ENCODE results near the gene ZNF500.
A peak's percentile ranks its signal among the peaks of the same experiment; 100 is the strongest.
"Not testable (repeated sequence)": the region's sequence is repeated elsewhere in the genome, so short reads cannot be mapped to it uniquely, and the experiment has no call there.

ZNF500 gene

DNA sequence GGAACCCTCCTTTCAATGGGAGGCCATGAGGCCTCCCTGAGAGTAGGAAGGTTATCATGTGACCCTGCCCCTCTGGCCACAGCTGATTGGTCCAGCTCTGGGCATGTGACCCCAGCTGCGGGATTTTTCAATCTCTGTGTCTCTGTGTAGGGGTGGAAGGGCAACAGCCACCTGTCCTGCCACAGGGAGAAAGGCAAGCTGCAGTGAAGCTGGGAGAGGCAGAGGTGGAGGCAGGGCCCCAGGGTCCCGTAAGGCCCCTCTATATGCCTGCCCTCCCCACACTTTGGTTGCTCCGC, 21.7 kb downstream of the ZNF500 start:
- DNase-seq (ENCODE audit: low read depth, low spot score): no peak

- no peak for DNase-seq (ENCODE audit: low read depth, low spot score)
Measured at GRCh38 chr16:4744555-4745273, 22.2 kb downstream of the ZNF500 start.

- no peak for DNase-seq (ENCODE audit: low read depth, low spot score)
Measured at GRCh38 chr16:4743226-4743878, 23.6 kb downstream of the ZNF500 start.

- DNase-seq (ENCODE audit: low read depth, low spot score): not testable (repeated sequence)
Measured at GRCh38 chr16:4738370-4738769, 28.6 kb downstream of the ZNF500 start.

- DNase-seq (ENCODE audit: low read depth, low spot score): no peak
Measured at GRCh38 chr16:4737545-4737944, 29.4 kb downstream of the ZNF500 start.

DNA sequence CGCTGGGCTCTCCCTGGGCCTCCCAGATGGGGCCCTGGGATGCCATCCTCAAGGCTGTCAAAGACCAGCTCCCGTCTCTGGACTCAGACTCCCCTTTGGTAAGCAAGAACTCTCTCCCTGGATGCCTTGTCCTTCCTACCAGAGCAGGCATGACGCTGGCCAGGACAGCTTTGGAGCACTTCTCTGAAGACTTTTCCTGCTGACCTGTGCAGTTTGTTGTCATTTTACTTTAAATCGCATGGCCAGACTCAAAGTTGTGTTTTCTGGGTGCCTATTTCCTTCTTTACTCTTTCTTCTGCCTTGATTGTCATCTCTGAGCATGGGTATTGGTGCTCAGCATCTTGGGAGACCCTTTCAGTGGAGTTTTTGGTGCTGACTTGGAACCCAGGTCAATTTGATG, 30.4 kb downstream of the ZNF500 start:
- no peak for DNase-seq (ENCODE audit: low read depth, low spot score)

DNA sequence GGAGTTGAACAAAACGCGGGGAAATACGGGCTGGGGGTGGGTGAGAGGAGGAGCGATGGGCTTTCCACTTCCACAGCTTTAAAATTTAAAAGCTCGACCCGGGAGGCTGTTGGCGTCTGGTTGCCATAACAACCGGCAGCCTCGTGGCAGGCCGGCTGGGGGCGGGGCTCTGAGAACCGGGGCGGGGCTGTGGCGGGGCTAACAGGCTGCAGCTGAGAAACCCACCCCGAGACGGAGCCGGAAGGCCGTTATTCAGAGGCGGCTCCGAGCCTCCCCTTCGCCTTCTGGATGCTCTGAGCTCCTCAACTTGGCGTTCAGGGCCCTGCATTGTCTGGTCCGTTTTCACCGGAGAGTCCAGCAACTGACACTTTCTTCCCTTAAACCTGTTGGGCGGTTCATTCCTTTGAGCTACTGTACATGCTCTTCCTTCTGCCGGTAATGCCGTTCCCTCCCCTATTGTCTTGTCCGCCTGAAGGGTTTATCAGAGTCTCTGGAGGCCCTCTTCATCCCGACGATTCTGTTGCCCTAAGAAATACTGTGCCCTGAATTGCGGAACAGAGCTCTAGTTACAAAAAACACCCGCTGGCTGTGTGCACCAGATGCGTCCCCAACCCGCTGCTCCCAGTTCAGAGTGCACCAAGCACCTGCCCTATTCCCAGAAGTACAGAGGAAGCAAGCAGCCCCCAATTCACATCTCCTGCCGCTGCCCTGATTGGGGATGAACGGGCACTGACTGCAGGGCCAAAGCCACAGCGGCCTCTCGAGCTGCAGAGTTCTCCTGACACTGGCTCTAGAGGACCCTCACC, 32.0 kb downstream of the ZNF500 start:
- peak; percentile 82 for DNase-seq (ENCODE audit: low read depth, low spot score)

- DNase-seq (ENCODE audit: low read depth, low spot score): peak; percentile 70
Measured at GRCh38 chr16:4734063-4734729, 32.8 kb downstream of the ZNF500 start, which contains the start of the genes ANKS3 and DNAAF8. ANKS3 (minus strand) TSS chr16:4734271; CDS start chr16:4730149, 4,122 bp downstream. DNAAF8 (plus strand) TSS chr16:4734537; CDS start chr16:4736515, 1,978 bp downstream.

GRCh38 chr16:4733747-4734062, 33.3 kb downstream of the ZNF500 start:
- no peak for DNase-seq (ENCODE audit: low read depth, low spot score)

- no peak for DNase-seq (ENCODE audit: low read depth, low spot score)
Measured at GRCh38 chr16:4733211-4733742, 33.7 kb downstream of the ZNF500 start.

- DNase-seq (ENCODE audit: low read depth, low spot score): no peak
Measured at GRCh38 chr16:4729876-4730275, 37.1 kb downstream of the ZNF500 start.

DNA sequence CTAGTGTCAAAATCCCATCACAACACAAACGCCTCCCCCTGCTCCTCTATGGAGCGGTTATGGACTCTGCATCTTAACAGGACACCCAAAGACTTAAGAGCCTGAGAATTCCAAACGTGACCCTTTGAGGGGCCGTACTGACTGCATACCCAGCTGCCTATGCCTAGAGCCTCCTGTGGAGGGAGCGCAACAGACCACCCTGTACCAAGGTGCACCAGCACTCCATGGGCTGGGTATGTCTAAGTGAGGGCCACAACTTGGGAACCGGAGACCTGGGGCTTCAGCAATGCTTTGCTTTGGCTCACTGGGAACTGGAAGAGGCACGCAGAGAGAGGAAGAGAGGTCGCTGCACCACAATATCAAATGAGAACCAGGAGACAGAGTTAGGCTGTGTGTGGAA, 38.3 kb downstream of the ZNF500 start:
- DNase-seq (ENCODE audit: low read depth, low spot score): no peak

DNA sequence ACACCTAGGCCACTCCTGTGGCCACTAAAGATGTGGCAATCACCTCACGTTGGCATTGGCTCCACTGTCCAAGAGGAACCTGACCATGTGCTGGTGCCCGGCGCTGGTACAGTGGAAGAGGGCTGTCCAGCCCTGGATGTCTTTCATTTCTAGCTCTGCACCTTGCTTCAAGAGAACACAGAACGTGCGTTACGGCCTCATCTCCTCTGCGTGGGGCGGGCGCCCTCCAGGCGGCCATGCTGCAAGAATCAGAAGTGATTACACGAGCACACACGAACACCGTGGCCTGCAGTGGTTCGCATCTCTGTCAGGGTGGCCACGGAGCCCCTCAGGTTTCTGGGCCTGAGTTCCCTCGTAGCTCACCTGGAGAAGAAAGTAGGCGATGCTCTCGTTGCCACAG, 40.3 kb downstream of the ZNF500 start:
- DNase-seq (ENCODE audit: low read depth, low spot score): no peak

DNA sequence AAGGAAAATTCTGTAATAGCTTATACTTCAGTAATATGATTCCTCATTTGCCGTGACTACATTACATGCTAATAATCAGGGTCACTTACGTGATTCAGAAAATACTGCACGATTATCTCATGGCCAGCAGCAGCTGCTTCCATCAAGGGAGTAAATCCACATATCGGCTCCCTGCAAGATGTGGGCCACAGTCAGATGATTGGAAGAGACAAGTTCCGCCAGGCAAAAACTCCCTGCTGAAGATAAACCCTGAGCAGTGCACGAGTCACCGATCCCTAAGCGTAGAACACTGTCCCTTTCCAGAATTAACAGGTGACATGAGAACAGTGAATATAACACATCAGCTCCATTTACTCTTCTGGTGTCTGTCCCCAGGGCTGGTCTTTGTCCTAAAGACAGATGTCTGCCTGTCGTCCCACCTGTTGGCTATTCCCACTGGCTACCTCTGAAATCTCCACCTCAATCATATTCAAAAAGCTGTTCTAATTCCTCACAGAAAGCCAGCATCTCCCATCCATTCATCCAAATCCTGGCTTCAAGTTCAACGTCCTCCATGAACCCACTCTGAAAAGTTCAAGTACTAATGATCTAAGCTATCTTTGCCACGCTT, 42.2 kb downstream of the ZNF500 start:
- DNase-seq (ENCODE audit: low read depth, low spot score): no peak

DNA sequence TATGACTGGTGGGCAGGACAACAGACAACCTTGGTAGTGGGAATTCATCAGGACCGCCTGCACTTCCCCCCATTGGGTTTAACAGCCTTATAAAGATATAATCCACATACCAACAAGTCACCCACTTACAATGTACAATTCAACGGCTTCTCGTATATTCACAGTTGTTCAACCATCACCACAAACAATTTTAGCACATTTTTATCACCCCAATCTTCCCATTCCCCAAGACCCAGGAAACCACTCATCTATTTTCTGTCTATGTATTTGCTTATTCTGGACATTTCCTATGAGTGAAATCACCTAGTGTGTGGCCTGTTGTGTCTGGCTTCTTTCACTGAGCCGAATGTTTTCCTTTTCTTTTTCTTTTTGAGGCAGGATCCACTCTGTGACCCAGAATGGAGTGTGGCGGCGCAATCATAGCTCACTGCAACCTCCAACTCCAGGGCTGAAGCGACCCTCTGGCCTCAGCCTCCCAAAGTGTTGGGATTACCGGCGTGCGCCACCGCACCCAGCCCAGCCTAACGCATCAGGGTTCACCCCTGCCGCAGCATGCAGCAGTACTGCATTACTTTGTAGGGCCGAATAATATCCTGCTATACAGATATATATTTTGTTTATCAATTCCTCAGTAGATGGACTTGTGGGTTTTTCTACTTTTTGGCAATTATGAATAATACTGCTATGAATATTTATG, 43.7 kb downstream of the ZNF500 start:
- no peak for DNase-seq (ENCODE audit: low read depth, low spot score)

DNA sequence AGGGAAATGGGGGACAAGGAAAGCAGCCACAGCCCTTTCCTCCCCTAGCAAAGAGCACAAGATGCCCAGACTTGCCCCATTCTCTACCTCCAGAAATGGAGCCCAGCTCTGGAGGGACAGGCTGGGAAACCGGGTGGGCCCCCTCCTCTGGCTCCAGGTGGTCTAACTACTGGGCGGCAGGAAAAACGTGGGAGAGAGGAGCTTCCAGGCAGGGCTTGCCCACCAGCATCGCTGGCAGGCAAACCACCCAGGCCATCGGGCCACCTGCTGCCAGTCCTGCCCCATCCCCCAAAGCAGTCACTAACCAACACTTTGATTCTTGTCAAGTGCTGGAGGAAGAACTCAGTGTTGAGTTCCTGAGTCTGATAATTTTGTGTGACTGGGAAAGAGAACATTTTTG, 48.5 kb downstream of the ZNF500 start:
- no peak for DNase-seq (ENCODE audit: low read depth, low spot score)

GRCh38 chr16:4714996-4715395, 52.0 kb downstream of the ZNF500 start:
- DNase-seq (ENCODE audit: low read depth, low spot score): no peak

DNA sequence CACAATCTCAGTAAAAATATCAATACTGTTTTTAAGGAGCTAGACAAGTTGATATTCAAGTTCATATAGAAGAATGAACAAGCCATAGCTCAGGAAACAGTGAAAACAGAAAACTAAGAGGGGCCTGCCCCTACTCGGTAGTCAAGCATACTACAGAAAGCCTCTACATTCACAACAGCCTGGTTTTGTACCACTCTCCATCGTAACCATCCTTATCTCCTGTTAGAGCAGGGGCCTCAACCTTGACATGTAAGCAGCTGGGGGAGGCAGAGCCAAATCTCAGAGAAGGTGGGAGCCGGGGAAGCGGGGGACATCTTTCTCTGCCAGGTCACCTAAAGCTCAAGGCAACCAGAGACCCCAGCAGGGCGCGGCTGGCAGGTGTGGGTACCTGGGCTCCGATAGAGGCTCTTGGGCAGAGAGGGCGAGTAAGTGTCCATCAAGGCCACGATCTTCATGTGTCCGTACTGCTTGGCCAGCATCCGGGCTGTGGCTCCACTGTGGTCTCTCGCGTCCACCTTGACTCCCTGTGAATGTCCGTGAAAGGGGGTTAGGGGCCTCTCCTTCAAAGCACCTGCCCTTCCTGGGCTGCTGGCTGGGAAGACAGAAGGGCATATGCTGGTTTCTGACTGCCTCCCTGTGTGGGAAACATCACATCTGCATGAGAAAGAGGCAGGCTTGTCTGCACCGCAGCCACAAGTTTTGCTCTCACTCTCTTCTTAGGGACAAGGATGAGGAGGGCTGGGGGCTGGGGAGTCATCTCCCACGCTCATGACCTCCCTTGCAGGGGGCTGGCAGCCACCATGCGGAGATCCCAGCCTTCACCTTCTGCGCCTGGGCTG, 53.1 kb downstream of the ZNF500 start:
- no peak for DNase-seq (ENCODE audit: low read depth, low spot score)

DNA sequence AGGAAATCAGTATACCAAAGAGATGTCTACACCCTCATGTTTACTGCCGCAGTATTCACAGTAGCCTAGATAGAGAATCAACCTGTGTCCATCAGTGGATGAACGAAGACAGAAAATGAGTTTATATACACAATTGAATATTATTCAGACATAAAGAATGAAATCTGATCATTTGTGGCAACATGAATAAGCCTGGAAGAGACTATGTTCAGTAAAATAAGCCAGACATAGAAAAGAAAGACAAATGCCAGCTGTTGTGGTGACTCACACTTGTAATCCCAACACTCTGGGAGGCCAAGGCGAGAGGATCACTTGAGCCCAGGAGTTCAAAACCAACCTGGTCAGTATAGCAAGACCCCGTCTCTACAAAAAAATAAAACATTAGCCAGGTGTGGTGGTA, 57.5 kb downstream of the ZNF500 start:
- no peak for DNase-seq (ENCODE audit: low read depth, low spot score)

GRCh38 chr16:4706871-4707270, 60.1 kb downstream of the ZNF500 start:
- DNase-seq (ENCODE audit: low read depth, low spot score): no peak
